Transverse colon (tissue), 3 donors: ENCODE measurements around the gene ARHGAP40.

ENCODE experiments used
- CTCF ChIP-seq, 5 experiments: fragments of 200-600 bp in 3 of 5; fragments of 450-650 bp in 2 of 5; sonication (generic) in 3 of 5; IDR thresholded peaks; 1 replicate in 2 of 5; 2 replicates in 3 of 5; pipeline ENCODE4 v1.5.1; 2016 to 2017; ENCODE audit warnings: antibody characterized with exemption in 5 of 5, inconsistent platforms in 3 of 5, mild to moderate bottlenecking in 2 of 5, moderate library complexity in 1 of 5
- POLR2A ChIP-seq: fragments of 450-650 bp; IDR thresholded peaks from one replicate; pipeline ENCODE4 v1.6.1; 2016; ENCODE audit warnings: antibody characterized with exemption, mild to moderate bottlenecking, moderate library complexity

GRCh38 chr20:38650010-38650409, 48.4 kb downstream of the ARHGAP40 start:
- no peak for TF ChIP-seq CTCF (IDR thresholded peaks at IDR 0.05)
- no peak for TF ChIP-seq POLR2A
